Stimulated activated naive CD8-positive, alpha-beta T cell treated with anti-CD3 and anti-CD28 coated beads, Interleukin-15, Interleukin-2, amounts not matched to agents 100 ng/mL and 50 ng/mL, for 24 hours (primary cell): ENCODE data around the gene NCKAP5.

Experiments
- H3K27ac Mint-ChIP-seq: one replicate; pipeline ENCODE4 v1.8.0; 2021; ENCODE audit warnings: mild to moderate bottlenecking, mixed read lengths
- H3K27me3 Mint-ChIP-seq: one replicate; pipeline ENCODE4 v1.8.0; 2021; ENCODE audit warnings: mixed read lengths
- H3K36me3 Mint-ChIP-seq: one replicate; pipeline ENCODE4 v1.8.0; 2021; ENCODE audit warnings: low read depth, mixed read lengths
- H3K4me1 Mint-ChIP-seq: one replicate; pipeline ENCODE4 v1.8.0; 2021; ENCODE audit warnings: low read depth, mixed read lengths
- H3K4me3 Mint-ChIP-seq: one replicate; pipeline ENCODE4 v1.8.0; 2021; ENCODE audit warnings: mild to moderate bottlenecking, mixed read lengths
- H3K9me3 Mint-ChIP-seq: one replicate; pipeline ENCODE4 v1.8.0; 2021; ENCODE audit warnings: mixed read lengths

Gene NCKAP5

GRCh38 chr2:133080822-133081221 lies 487.4 kb downstream of the NCKAP5 start:
- no peak overlapping the region for H3K27ac Mint-ChIP-seq
- no peaks in the 10 kb centered on the region for H3K4me1 Mint-ChIP-seq
- H3K36me3 Mint-ChIP-seq = no peaks in the 10 kb centered on the region

GRCh38 chr2:133078667-133079411 lies 489.4 kb downstream of the NCKAP5 start:
- no peaks in the 10 kb centered on the region for H3K36me3 Mint-ChIP-seq

More at GRCh38 chr2:133080822-133081221, 487.4 kb downstream of the NCKAP5 start:
- Mint-ChIP-seq H3K4me3 (no peak overlapping the region), H3K9me3 (peaks cover 4% of the 10 kb centered on the region), H3K27me3 (no peaks in the 10 kb centered on the region)

GRCh38 chr2:133077269-133077822 lies 490.9 kb downstream of the NCKAP5 start:
- no peaks in the 10 kb centered on the region for H3K4me1 Mint-ChIP-seq
- no peak overlapping the region for H3K27ac Mint-ChIP-seq
- H3K9me3 Mint-ChIP-seq = peaks cover 10% of the 10 kb centered on the region
- H3K27me3 Mint-ChIP-seq = no peaks in the 10 kb centered on the region
- H3K4me3 Mint-ChIP-seq = no peak overlapping the region
- no peaks in the 10 kb centered on the region for H3K36me3 Mint-ChIP-seq

More at GRCh38 chr2:133078667-133079411, 489.4 kb downstream of the NCKAP5 start:
- Mint-ChIP-seq H3K27ac (no peak overlapping the region), H3K9me3 (peaks cover 10% of the 10 kb centered on the region), H3K4me1 (no peaks in the 10 kb centered on the region), H3K27me3 (no peaks in the 10 kb centered on the region), H3K4me3 (no peak overlapping the region)

GRCh38 chr2:133072837-133073694 lies 495.2 kb downstream of the NCKAP5 start:
- Mint-ChIP-seq H3K4me1 (no peaks in the 10 kb centered on the region), H3K27ac (no peak overlapping the region), H3K9me3 (peaks cover 9% of the 10 kb centered on the region), H3K36me3 (no peaks in the 10 kb centered on the region), H3K27me3 (no peaks in the 10 kb centered on the region), H3K4me3 (no peak overlapping the region)

- no peaks in the 10 kb centered on the region for H3K4me1 Mint-ChIP-seq
- no peaks in the 10 kb centered on the region for H3K27me3 Mint-ChIP-seq
- H3K36me3 Mint-ChIP-seq = no peaks in the 10 kb centered on the region
- no peak overlapping the region for H3K4me3 Mint-ChIP-seq
- H3K9me3 Mint-ChIP-seq = peaks cover 4% of the 10 kb centered on the region
- H3K27ac Mint-ChIP-seq = no peak overlapping the region
These were observed 504.5 kb downstream of the NCKAP5 start for GRCh38 chr2:133063775-133064174.

- Mint-ChIP-seq H3K4me1 (no peaks in the 10 kb centered on the region), H3K36me3 (no peaks in the 10 kb centered on the region), H3K27me3 (no peaks in the 10 kb centered on the region), H3K9me3 (peaks cover 4% of the 10 kb centered on the region), H3K27ac (no peak overlapping the region), H3K4me3 (no peak overlapping the region)
These were observed 505.2 kb downstream of the NCKAP5 start for GRCh38 chr2:133062931-133063665.

- no peaks in the 10 kb centered on the region for H3K27me3 Mint-ChIP-seq
- H3K4me1 Mint-ChIP-seq = no peaks in the 10 kb centered on the region
- peaks cover 4% of the 10 kb centered on the region for H3K9me3 Mint-ChIP-seq
- no peaks in the 10 kb centered on the region for H3K36me3 Mint-ChIP-seq
- H3K27ac Mint-ChIP-seq = no peak overlapping the region
- no peak overlapping the region for H3K4me3 Mint-ChIP-seq
These were observed 506.2 kb downstream of the NCKAP5 start for GRCh38 chr2:133061874-133062593.

GRCh38 chr2:133054297-133054696 lies 514.0 kb downstream of the NCKAP5 start:
- H3K4me3 Mint-ChIP-seq = no peak overlapping the region
- H3K9me3 Mint-ChIP-seq = no peaks in the 10 kb centered on the region
- H3K27ac Mint-ChIP-seq = no peak overlapping the region
- H3K4me1 Mint-ChIP-seq = no peaks in the 10 kb centered on the region
- no peaks in the 10 kb centered on the region for H3K36me3 Mint-ChIP-seq
- no peaks in the 10 kb centered on the region for H3K27me3 Mint-ChIP-seq

GRCh38 chr2:133053541-133053940 lies 514.7 kb downstream of the NCKAP5 start:
- Mint-ChIP-seq H3K27me3 (no peaks in the 10 kb centered on the region), H3K4me3 (no peak overlapping the region), H3K4me1 (no peaks in the 10 kb centered on the region), H3K36me3 (no peaks in the 10 kb centered on the region), H3K9me3 (no peaks in the 10 kb centered on the region), H3K27ac (no peak overlapping the region)

GRCh38 chr2:133045787-133046186 lies 522.5 kb downstream of the NCKAP5 start:
- H3K27ac Mint-ChIP-seq = no peak overlapping the region
- no peak overlapping the region for H3K4me3 Mint-ChIP-seq
- no peaks in the 10 kb centered on the region for H3K9me3 Mint-ChIP-seq
- H3K4me1 Mint-ChIP-seq = no peaks in the 10 kb centered on the region
- no peaks in the 10 kb centered on the region for H3K27me3 Mint-ChIP-seq
- H3K36me3 Mint-ChIP-seq = no peaks in the 10 kb centered on the region

GRCh38 chr2:133044556-133044955 lies 523.7 kb downstream of the NCKAP5 start:
- Mint-ChIP-seq H3K27me3 (no peaks in the 10 kb centered on the region), H3K4me3 (no peak overlapping the region), H3K4me1 (no peaks in the 10 kb centered on the region), H3K36me3 (no peaks in the 10 kb centered on the region), H3K9me3 (no peaks in the 10 kb centered on the region), H3K27ac (no peak overlapping the region)

GRCh38 chr2:133040170-133040569 lies 528.1 kb downstream of the NCKAP5 start:
- Mint-ChIP-seq H3K27me3 (no peaks in the 10 kb centered on the region), H3K36me3 (no peaks in the 10 kb centered on the region)

GRCh38 chr2:133039531-133039930 lies 528.7 kb downstream of the NCKAP5 start:
- H3K4me3 Mint-ChIP-seq = no peak overlapping the region
- H3K27me3 Mint-ChIP-seq = no peaks in the 10 kb centered on the region
- H3K4me1 Mint-ChIP-seq = no peaks in the 10 kb centered on the region
- H3K36me3 Mint-ChIP-seq = no peaks in the 10 kb centered on the region
- peaks cover 18% of the 10 kb centered on the region for H3K9me3 Mint-ChIP-seq
- no peak overlapping the region for H3K27ac Mint-ChIP-seq

More at GRCh38 chr2:133040170-133040569, 528.1 kb downstream of the NCKAP5 start:
- Mint-ChIP-seq H3K9me3 (peaks cover 18% of the 10 kb centered on the region), H3K4me1 (no peaks in the 10 kb centered on the region), H3K4me3 (no peak overlapping the region), H3K27ac (no peak overlapping the region)

- Mint-ChIP-seq H3K27me3 (no peaks in the 10 kb centered on the region), H3K27ac (no peak overlapping the region), H3K4me1 (no peaks in the 10 kb centered on the region), H3K4me3 (no peak overlapping the region), H3K36me3 (no peaks in the 10 kb centered on the region), H3K9me3 (no peaks in the 10 kb centered on the region)
These were observed 541.6 kb downstream of the NCKAP5 start for GRCh38 chr2:133026536-133027177.
